Measurements from ENCODE around the gene ANTXR1.

DNA sequence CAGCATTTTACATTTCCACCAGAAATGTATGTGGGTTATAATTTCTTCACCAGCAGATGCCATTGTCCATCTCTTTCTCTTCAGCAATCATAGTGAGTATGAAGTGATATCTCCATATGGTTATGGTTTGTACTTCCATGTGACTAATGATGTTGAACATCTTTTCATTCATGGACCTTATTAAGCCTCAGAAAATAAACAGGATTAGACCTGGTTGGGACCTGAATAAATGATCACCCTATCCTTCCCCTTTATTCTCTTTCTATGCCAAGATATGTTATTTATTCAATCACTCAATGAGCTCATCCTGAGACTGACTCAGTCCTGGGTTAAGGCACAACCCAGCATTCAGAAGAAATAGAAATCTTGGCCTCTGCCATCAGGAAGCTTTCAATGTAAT lies 86.6 kb downstream of the ANTXR1 start:
- TF ChIP-seq, protein P1, sequence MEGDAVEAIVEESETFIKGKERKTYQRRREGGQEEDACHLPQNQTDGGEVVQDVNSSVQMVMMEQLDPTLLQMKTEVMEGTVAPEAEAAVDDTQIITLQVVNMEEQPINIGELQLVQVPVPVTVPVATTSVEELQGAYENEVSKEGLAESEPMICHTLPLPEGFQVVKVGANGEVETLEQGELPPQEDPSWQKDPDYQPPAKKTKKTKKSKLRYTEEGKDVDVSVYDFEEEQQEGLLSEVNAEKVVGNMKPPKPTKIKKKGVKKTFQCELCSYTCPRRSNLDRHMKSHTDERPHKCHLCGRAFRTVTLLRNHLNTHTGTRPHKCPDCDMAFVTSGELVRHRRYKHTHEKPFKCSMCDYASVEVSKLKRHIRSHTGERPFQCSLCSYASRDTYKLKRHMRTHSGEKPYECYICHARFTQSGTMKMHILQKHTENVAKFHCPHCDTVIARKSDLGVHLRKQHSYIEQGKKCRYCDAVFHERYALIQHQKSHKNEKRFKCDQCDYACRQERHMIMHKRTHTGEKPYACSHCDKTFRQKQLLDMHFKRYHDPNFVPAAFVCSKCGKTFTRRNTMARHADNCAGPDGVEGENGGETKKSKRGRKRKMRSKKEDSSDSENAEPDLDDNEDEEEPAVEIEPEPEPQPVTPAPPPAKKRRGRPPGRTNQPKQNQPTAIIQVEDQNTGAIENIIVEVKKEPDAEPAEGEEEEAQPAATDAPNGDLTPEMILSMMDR (IDR thresholded peaks at IDR 0.05), result no peak
- TF ChIP-seq POLR2A (IDR thresholded peaks at IDR 0.05) (no peak), EP300 (IDR thresholded peaks at IDR 0.05) (no peak)
